Measurements from ENCODE around the gene ATP2A3. TPM values are rescaled to one million over a fixed set of nuclear protein-coding genes. Genes with fewer than 3 reads are reported as not detected.

ATP2A3 gene
- total and polyA plus RNA-seq, 9 donors, result 1.6 to 9.9 (median 4.2) TPM

DNA sequence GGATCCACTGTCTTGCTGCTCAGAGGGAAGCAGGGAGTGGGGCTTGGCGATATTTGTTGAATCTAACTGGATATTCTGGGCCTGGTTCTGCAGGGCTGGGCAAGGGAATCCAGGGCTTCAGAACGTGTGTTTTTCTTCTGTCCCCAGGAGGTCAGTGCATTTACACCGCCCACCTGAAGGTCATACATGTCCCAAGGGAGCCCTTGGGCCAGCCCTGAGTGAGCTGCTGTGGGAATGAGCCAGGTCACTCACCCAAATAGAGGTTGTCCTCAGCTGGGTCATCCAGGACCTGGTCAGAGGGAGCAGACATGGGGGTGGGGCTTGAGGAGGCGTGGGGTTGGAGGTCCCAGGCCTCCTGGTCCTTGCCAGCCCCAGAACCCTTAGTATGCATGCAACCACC is 82.0 kb downstream of the ATP2A3 start:
- Histone ChIP-seq H3K27ac (no peak overlapping the region), H3K9me3 (no peaks in the 10 kb centered on the region), H3K4me1 (ENCODE audit: insufficient read depth) (no peaks in the 10 kb centered on the region), H3K36me3 (no peaks in the 10 kb centered on the region), H3K4me3 (no peak overlapping the region), H3K27me3 (no peaks in the 10 kb centered on the region)
- DNase-seq, result no peak
- 81 to 86% (median 86%) methylated on average over 4 of the region's 4 CpGs for WGBS, 3 donors
- intact Hi-C loops (cut with DNase I), result no loop called here
- TF ChIP-seq POLR2A (IDR thresholded peaks at IDR 0.05), result no peak
- TF ChIP-seq CTCF (IDR thresholded peaks at IDR 0.05), result no peak
- TF ChIP-seq EP300 (IDR thresholded peaks at IDR 0.05), result no peak

GRCh38 chr17:3880983-3881382 is 83.3 kb downstream of the ATP2A3 start:
- H3K27me3 ChIP-seq, result no peaks in the 10 kb centered on the region
- no peak overlapping the region for H3K27ac ChIP-seq
- no peak for TF ChIP-seq EP300 (IDR thresholded peaks at IDR 0.05)
- no peak for TF ChIP-seq POLR2A (IDR thresholded peaks at IDR 0.05)
- no peak for TF ChIP-seq CTCF (IDR thresholded peaks at IDR 0.05)
- intact Hi-C loops (cut with DNase I), result no loop called here
- H3K36me3 ChIP-seq, result no peaks in the 10 kb centered on the region
- DNase-seq, result no peak
- 87 to 91% (median 89%) methylated on average over 7 of the region's 7 CpGs for WGBS, 3 donors
- no peak overlapping the region for H3K4me3 ChIP-seq
- H3K9me3 ChIP-seq, result no peaks in the 10 kb centered on the region
- no peaks in the 10 kb centered on the region for H3K4me1 ChIP-seq (ENCODE audit: insufficient read depth)

DNA sequence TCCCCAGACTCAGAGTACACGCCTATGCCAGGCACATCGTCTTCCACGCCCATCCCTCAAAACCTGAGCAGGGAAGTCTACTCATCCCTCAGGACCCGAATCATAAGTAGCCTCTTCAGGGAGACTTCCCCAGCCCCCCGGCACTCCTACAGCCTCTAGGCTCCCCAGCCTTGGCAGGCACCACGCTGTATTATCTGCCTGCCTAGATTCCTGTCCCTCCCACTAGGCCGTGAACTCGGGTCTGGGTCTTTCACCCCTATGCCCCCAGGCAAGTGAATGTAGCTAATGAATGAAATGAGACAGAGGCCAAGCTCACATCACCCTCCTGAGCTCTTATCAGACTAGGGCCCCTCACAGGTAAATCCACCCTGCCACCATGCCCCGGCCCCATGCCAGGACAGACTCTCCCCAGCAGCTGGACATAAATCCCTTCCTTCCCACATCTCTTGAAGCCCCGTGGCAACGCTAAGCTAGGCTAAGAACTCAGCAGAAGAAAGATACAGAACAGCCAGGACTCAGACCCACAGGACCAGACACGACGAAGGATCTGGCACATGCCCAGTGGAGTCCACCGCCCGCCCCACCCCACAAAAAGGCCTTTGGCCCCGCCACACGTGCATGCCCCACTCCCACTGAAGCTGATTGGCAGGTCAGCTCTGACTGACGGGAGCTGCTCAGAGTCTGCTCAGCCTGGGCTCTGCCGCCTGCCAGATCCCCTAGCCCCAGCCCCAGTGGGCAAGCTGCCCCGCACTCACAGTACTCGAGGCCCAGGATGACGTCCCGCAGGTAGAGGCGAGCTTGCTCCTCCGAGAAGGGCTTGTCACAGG is 84.4 kb downstream of the ATP2A3 start:
- Histone ChIP-seq H3K36me3 (no peaks in the 10 kb centered on the region), H3K27ac (no peak overlapping the region)

DNA sequence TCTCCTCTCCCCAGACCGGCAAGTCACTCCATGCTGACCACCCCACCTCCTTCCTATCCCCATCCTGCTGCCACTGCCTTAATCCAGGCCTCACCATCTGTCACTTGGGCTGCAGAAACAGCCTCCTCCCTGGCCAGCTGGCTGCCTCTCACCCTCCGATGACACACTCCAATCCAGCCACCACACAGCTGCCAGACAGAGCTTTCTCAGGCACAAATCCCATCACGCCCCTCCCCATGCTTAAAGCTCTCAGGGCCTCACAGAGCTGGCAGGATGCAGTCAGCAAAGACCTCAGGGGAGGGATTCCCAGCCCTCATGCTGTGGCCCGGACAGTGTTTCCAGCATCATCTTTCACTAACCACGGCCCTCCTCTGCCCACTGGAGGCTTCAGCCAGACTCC is 85.1 kb downstream of the ATP2A3 start:
- WGBS, 3 donors, result 62 to 65% (median 64%) methylated on average over 5 of the region's 5 CpGs
- H3K4me1 ChIP-seq (ENCODE audit: insufficient read depth), result no peaks in the 10 kb centered on the region
- H3K27ac ChIP-seq, result no peak overlapping the region
- no peak overlapping the region for H3K4me3 ChIP-seq
- no peaks in the 10 kb centered on the region for H3K9me3 ChIP-seq
- H3K36me3 ChIP-seq, result no peaks in the 10 kb centered on the region
- DNase-seq, result no peak
- H3K27me3 ChIP-seq, result no peaks in the 10 kb centered on the region
- intact Hi-C loops (cut with DNase I), result no loop called here
- no peak for TF ChIP-seq POLR2A (IDR thresholded peaks at IDR 0.05)
- TF ChIP-seq CTCF (IDR thresholded peaks at IDR 0.05), result no peak
- no peak for TF ChIP-seq EP300 (IDR thresholded peaks at IDR 0.05)

More for the DNA sequence above, 84.4 kb downstream of the ATP2A3 start:
- Histone ChIP-seq H3K9me3 (no peaks in the 10 kb centered on the region), H3K4me1 (ENCODE audit: insufficient read depth) (no peaks in the 10 kb centered on the region), H3K4me3 (no peak overlapping the region), H3K27me3 (no peaks in the 10 kb centered on the region)
- TF ChIP-seq EP300 (IDR thresholded peaks at IDR 0.05), result no peak
- DNase-seq, result peak in 1 of 5 donors; percentile 21
- WGBS, 3 donors, result 63 to 70% (median 65%) methylated on average over 24 to 25 of the region's 25 CpGs
- intact Hi-C loops (cut with DNase I), result no loop called here

DNA sequence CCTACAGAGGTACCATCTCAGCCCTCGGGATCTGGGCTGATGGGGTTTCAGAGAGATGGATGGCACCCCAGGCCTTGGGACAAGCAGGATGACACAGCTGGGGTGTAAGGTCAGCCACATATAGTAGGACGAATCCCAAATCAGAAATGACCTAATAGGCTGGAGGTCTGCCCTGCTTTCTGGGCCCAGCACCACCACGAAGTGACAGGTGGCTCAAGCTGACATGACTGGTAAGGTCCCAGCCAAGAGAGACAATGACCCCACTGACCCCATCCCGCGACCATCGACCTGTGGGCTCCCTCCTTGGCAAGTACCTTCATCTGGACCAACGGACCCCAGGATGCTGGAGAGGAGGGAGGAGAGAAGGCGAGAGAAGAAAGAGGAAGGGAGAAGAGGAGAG is 87.0 kb downstream of the ATP2A3 start:
- no peaks in the 10 kb centered on the region for H3K9me3 ChIP-seq
- 74 to 79% (median 74%) methylated on average over 8 of the region's 8 CpGs for WGBS, 3 donors
- TF ChIP-seq CTCF (IDR thresholded peaks at IDR 0.05) (no peak), EP300 (IDR thresholded peaks at IDR 0.05) (no peak), POLR2A (IDR thresholded peaks at IDR 0.05) (no peak)
- intact Hi-C loops (cut with DNase I), result no loop called here
- no peaks in the 10 kb centered on the region for H3K36me3 ChIP-seq
- H3K4me1 ChIP-seq (ENCODE audit: insufficient read depth), result no peaks in the 10 kb centered on the region
- no peak overlapping the region for H3K27ac ChIP-seq
- no peaks in the 10 kb centered on the region for H3K27me3 ChIP-seq
- no peak for DNase-seq
- no peak overlapping the region for H3K4me3 ChIP-seq
